HG02678 (cell line): ENCODE results near the gene NPPC.
"Not testable (repeated sequence)": the region's sequence is repeated elsewhere in the genome, so short reads cannot be mapped to it uniquely, and the experiment has no call there.

Experiments
- ATAC-seq: cut with Tn5 transposase; IDR thresholded peaks from one replicate; pipeline ENCODE4 v1.9.1; 2021; ENCODE audit warnings: mild to moderate bottlenecking, moderate library complexity; ENCODE audit not compliant: unreplicated experiment

NPPC gene

DNA sequence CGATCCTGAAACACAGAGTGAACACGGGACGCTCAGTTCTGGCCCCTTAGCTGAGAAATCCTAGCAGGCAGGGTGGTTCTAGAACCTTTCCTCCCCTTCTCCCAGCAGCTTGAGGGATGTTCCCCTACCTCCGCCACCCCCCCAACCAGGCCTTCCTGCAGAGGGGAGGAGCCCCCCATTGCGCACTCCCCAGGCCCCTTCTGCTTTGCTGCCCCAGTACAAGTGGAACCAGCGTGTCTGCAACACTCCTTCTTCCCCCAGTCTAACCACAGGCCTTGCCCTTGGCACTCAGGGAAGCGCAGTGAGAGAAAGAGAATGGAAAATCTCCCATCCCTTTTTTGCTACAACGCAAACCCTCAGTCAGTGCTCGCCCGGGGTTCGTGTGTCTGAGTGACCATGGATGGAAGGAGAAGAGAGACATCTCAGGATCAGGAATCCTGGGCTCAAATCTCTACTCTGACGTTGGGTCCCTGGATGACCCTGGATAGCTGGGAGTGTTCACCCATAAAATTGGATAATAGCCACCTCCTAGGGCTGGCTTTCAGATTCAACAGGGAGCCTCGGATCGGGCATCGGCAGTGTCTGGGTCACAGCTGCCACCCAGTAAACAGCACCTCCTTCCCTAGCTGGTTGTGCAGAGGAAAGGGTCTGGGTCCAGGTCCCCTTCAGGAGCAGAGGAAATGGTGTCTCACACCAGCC, 3.7 kb downstream of the NPPC start:
- no peak for ATAC-seq

DNA sequence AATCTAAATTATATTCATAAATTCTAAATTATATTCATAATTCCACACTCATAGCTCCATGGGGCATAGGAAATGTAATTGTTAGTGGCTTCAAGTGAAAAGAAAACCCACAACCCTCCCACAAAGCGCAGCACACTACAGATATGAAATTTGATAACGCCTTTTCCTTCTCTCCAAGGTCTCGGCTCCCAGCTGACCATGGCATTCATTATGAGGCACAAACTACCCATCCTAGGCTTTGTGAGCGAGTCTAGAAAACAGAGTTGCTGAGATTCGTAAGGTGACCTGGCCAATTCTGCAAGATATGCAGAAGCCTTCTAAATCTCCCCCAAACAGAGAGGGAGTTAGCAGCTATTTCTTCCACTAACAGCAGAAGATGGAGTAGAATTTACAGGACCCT, 5.4 kb downstream of the NPPC start:
- no peak for ATAC-seq

DNA sequence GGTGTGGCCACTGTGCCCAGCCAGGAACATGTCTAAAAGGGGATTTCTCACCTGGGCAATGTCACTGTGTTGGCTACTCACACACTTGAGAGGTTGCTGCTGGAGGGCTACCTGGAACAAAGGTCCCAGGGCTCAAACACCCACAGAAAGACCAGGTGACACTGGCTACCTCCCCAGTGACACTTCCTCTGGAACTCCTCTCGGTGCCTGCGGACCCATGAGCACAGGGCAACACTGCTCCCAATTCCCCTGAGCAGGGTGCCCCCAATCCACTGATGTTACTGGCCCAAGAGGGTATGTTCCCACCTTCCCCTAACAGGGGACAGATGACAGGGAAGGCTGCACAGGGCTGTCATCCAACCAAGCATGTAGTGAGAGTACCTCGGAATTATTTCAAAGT, 5.8 kb downstream of the NPPC start:
- ATAC-seq, result no peak

DNA sequence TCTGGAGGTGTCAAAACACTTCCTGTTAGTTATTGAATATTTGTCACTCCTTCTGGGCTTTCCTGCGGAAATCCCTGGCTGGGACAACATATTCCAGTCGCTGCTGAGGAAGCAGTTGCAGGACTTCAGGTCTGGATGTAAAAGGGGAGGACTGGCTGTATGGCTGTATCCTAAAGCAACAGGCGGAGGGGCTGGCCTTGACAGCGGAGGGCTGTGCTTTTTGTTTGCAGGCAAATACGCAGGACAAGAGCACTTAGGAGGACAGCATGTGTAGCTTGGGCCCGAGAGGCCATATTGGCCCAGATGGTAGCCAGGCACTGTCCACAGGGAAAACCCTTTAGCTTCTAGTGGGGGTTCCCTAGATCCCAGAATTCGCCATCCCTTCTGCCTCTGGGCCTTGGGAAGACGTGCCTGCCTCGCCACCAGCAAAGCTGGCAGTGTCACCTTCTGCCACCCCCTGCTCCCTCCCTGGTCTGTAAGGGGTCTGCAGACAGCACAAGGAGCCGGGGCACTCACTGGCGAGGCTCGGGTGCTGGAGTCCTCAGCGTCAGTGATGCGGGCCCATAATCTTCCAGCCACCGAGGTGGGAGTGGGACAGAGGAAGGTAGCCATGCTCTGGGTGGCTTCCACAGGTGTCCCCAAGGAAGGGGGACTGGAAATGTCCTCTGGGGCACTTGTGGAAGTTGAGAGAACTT, 6.7 kb downstream of the NPPC start:
- no peak for ATAC-seq

DNA sequence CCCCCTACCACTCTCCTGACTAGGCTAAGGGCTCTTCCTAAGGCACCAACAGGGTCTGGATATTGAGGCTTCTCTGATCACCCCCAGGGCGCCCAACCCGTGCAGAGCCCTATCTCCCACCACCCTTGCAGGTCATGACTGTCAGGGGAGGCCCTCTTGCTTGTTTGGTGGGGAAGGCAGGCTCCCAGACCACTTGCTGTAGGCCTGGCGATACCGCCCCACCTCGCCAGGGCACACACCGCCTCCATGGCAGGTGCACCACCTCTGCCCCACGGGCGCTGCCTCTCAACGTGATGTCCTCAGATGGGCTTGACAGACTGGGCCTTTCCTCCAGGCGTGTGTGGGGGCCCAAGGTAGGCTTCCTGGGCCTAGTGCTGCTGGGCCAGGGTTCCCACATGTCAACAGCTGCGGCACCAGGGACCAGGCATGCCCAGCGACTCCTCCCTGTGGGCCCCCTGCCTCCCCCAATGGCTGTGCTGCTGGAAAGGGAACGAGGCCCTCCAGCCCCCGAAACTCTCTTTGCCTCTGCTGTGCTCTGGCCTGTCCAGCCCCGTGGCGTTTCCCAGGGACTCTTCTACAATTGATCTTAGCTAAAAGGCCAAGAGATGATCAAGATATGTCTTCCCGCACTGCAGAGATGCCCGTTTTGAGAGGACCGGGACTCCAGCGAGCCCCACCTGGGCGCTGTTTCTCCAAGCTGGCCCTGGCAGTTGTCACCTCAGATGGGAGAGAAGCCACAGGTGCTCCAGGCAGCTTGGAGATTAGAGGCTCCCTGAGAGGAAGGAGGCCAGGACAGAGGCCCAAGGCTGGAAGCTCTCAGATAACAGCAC, 7.5 kb downstream of the NPPC start:
- ATAC-seq, result no peak

DNA sequence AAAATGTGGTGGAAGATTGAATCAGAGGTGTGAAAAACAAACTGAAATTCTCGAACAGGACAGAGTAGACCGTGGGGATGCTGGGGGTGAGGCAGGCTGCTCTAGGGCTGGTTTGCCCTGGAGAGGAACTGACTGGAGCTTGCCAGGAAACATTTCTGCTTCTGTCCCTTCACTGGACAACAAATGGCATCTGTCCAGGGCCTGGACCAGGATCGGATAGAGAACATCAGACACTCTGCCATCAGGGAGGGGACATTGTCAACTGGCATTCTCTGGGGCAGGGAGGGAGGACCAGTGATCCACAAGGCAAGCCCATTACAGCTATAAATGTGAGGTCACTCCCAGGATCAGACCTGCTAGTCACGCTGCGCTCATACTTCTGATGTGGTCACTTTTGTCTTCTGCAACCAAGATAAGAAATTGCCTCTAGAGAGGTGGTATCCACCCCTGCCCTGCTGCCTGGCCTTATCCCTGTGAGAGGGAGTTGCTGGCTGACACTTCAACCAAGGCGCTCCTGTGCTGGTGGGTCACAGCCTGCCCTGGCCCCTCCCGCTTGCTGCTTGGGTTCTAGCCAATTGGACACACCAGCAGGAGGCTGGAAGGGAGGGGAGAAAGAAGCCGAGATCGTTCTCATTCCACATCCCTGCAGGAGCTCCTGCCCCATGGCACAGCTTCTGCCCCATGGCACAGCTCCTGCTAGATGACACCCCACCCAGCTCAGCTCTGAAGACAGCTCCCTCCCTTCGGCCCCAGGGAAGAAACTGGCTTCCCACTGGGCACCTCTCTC, 8.7 kb downstream of the NPPC start:
- ATAC-seq, result no peak

DNA sequence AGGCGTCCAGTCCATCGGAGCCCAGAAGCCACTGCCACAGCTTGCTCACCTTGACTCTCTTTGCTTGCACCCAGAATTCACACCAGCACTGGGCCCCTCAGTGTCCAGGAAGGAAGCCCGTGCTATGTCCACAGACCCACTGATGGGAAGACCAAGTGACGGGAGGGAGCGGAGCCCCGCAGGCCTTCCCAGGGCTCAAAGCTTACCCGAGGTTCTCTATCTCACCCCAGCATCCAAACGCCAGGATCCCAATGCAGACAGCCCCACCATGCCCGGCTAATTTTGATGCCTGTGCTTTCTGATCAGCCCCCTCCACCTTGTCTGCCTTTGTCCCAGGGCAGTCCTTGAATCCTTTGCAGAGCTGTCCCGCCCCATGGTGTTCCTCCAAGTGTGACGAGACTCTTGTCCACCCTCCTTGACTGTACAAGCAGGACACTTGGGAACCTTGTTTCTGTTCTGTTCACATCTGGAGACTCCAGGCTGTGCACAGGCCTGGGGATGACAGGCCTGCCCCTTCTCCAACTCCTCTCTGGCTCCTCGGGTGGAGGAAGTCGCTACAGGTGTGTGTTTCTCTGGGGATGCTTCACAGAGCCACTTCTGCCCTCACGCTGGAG, 12.0 kb downstream of the NPPC start:
- ATAC-seq, result no peak

DNA sequence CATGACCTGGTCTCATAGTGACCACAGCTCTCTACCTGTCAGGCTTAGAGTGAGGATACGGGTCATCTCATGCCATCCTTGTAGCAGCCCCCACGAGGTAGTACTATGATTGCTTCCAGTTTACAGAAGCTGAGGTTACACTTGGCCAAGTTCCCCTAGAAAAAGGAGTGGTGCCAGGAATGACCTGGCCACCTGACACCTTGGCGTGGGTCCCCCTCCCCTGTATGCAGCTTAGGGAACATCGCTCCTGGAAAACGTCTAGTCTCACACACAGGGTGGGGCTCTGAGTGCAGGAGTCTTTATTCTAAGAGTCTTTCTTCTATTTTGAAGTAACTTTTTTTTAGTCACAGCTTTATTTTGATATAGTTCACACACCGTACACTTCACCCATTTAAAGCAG, 14.8 kb downstream of the NPPC start:
- ATAC-seq, result no peak

DNA sequence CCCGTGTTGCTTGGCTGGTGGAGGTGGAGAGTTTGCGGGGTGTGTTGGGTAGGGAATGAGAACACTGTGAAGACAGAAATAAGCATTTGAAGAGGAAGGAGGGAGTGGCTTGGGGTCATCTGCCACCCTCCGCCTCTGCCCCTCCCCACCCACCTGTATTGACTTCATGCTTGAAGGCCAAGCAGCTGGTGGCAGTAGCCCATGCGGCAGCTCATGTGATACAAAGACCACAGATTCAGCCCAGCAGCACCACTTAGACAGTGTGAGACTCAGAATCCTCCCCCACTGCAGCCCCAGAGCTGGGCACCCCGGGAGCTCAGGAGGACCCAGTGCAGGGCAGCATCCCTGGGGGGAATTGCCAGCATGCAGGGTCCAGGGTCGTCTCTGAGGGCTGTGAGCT, 15.4 kb downstream of the NPPC start:
- ATAC-seq, result no peak

DNA sequence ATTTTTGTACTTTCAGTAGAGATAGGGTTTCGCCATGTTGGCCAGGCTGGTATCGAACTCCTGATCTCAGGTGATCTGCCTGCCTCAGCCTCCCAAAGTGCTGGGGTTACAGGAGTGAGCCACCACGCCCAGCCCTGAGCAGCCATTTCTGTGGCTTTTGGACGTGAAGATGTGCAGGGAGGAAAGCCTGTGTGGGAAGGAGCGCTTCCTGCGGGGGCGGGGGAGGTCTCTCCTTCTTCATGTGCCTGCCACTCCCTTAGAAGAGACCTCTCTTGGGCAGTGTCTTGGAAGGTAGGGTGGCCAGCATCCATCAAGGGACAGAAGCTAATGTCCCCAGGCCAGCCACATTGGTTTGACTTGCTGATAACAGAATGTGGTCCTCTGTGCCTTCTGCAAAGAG, 16.0 kb downstream of the NPPC start:
- ATAC-seq, result not testable (repeated sequence)

DNA sequence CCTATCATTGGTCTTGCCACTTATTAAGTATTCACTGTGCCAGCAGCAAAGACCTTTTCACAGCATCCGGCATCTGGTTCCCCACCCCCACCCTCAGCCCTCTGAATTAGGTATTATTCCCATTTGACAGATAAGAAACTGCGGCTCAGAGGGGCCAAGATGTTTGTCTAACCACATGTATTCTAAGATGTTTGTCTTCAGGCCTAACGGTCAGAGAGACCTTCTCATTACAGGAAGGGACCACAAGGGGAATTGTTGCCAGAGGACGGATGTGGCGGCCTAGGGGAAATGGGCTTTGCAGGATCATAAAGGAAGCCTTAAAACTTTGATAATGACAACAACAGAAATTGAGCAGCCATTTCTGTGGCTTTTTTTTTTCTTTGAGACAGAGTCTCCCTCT, 16.6 kb downstream of the NPPC start:
- no peak for ATAC-seq

DNA sequence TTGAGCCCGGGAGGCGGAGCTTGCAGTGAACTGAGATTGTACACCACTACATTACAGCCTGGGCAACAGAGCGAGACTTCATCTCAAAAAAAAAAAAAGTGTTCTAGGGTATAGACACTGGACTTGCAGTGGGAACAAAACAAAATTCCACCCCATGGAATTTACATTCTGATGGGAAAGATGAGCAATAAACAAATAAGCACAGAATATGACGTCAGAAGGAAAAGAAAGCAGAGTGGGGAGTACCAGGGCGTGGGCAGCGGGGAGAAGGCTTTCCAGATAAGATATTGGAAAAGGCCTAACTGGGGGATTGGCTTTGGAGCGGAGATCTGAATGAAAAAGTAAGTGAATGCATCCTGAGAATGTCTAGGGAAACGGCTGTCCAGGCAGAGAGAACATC, 17.6 kb downstream of the NPPC start:
- ATAC-seq, result no peak

DNA sequence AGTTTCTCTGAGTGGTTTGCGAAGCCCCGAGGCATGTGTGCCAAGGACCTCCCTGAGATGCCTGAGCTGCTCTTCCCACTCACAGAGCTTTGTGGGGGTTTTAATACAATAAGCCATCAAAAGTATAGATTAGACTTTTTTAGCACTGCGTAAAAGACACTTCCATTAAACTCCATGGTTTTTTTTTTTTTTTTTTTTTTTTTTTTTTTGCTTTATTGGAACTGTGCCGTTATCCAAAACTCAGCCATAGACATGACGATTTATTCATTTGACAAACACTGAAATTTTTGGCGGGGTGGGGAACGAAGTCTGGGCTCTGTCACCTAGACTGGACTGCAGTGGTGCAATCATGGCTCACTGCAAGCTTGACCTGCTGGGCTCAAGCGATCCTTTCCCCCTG, 18.4 kb downstream of the NPPC start:
- no peak for ATAC-seq

DNA sequence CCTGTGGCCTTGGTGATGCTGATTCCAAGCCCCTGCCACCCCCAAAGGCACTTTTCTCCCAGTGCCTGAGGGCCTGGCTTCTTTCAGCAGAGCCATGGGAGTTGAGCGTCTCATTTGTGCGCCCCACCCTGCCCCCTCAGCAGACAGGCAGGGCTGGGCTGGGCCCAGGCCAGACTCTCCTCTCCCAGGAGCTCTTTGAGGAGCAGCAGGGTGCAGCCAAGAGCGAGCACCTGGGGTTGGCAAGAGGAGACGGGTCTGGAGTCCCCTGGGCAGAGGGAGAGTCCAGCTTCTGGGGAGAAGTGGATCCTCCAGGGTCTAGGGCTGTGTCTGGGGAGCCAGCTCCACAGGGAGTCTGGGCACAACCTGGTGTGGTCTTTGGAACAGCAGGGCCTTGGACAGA, 21.2 kb downstream of the NPPC start:
- no peak for ATAC-seq

DNA sequence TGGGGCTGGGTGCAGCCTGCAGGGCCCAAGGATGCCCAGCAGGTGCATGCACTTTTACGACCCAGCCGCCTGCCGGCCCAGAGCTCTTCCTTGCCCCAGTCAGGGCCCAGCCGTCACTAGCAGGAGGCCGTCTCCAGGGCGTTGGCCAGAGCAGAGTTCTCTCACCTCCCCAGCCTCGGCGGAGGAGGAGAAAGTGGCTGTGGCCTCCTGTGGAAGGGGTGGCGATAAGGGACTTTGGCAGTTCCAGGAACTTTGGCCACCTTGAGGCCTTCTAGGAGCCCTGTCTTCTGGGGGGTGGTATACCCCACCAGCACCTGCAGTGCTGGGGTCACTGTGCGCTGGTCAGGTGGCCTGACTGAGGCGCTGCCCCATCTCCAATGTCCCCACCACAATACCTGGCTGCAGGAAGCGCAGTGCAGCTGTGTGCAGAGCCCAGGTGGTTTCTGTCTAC, 22.0 kb downstream of the NPPC start:
- ATAC-seq, result no peak

DNA sequence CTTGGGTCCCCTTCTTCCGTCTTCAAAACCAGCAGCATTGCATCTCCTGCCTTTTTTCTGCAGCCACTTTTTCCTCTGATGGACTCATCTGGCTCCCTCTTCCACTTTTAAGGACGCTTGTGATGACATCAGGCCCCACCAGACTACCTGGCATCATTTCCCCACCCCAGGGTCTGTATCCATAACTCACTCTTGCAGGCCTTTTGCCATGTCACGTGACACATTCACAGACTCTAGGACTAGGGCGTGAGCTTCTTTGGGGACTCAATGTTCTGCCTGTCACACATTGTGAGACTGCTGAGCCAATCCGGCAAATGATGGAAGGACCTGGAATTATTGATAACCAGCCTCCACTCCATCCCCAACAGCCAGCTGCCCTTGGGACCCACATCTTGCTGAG, 23.6 kb downstream of the NPPC start:
- no peak for ATAC-seq

DNA sequence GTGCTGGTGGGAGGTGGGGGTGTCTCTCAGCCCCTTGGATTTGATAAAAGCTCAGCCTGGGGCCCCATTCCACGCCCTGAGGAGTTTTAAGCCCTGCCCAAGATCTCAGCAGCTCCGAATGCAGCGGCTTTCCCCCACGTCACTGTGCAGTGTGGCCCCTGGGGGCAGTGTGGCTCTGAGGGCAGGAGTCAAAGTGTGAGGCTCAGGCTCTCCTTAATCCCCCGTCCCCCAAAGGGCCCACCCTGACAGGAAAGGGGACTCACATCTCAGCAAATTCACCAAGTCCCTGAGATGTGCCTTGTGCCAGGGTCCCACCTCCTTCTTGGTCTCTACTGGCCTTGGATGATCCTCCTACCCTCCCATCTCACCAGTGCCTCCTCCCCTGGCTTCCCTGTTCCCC, 25.2 kb downstream of the NPPC start:
- ATAC-seq, result no peak

DNA sequence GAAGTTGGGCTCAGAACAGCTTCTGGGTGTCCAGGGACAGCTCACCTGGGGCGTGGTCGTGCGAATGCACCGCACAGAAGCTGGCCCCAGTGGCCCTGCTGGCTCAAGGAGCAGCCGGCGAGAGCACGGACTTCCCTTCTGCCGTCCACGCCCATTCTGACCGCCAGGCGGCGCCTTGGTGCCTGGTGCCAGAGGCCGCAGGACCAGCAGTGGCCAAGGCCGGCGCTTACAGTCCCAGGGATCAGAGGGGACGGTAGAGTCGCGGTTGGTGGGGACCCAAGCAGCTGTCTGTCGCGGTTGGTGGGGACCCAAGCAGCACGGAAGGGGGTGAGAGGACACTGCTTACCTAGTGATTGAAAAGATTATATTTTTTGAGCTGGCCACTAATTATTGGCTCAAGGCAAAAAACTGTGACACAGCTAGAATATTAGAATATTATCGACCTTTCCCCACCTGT, 25.7 kb downstream of the NPPC start:
- ATAC-seq, result no peak

DNA sequence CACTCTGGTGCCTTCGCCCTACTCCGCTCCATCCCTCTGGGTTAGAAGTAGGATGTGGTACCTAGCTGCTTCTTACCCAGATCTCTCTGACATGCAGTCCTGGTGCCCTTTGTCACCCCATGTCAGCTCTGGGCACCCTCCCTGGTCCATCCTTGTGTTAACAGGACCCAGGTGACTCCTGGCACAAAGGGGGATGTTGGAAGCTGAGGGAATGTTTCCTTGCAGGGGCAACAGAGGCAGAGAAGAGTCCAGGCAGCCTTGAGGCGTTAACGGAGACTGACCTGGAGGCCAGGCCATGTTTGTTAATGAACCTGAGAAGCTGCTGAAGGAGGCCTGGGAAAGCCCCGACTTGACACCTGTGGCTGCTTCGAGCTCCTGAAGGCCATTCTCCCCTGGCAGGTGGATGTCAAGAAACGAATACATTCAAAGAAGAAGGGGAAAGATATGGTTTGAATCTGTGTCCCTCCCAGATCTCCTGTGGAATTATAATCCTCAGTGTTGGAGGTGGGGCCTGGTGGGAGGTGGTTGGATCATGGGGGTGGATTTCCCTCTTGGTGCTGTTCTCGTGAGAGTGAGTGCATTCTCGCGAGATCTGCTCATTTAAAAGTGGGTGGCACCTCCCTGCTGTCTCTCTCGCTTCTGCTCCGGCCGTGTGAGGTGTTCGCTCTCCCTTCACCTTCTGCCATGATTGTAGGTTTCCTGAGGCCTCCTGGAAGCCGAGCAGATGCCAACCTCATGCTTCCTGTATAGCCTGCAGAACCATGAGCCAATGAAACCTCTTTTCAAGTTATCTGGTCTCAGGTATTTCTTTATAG, 31.4 kb downstream of the NPPC start:
- ATAC-seq, result no peak

DNA sequence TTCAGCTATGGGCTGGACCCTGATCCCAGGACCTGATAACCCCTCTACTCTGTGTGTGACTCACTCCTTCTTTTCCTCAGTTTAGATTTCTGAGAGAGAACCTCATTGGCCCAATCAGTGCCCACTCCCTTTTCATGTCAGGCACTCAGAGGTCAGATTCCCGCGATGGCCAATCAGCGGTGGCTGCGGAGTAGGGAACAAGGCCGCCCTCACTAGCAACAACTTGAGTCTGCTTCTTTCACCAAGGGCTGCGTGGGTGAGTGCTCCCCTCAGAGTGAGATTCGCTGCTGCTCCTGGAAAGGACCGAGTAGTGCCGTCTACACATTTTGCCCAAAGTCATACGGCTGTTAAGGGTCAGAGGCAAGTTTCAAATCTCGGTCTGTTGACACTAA, 34.7 kb downstream of the NPPC start:
- ATAC-seq, result no peak
